Natural killer cell (primary cell): ENCODE results near the gene OTOR. TPM values are rescaled to one million over a fixed set of nuclear protein-coding genes. Genes with fewer than 3 reads are reported as not detected.

Source experiments
- ATAC-seq, 3 donors: fragments of 150-1000 bp in 2 of 3; fragments of 200-7000 bp in 1 of 3; cut with Tn5 transposase; 1 replicate in 1 of 3; 2 replicates in 2 of 3; pipeline ENCODE4 v1.10.0; 2021; ENCODE audit warnings: mild to moderate bottlenecking in 2 of 3, moderate library complexity in 2 of 3
- DNase-seq, 2 donors: peaks; one replicate each; pipeline versions ENCODE4 v3.0.0 to v3.0.0-alpha.2; 2013 to 2021; ENCODE audit warnings: mixed read lengths in 1 of 2
- H3K27ac ChIP-seq: one replicate; pipeline ENCODE4 v1.5.1; 2013; ENCODE audit warnings: mild to moderate bottlenecking, low read length
- H3K27me3 ChIP-seq: one replicate; pipeline ENCODE4 v1.6.1; 2013; ENCODE audit warnings: low read length; ENCODE audit not compliant: control insufficient read depth, insufficient read depth
- H3K36me3 ChIP-seq: one replicate; pipeline ENCODE4 v1.6.1; 2013; ENCODE audit warnings: low read length; ENCODE audit not compliant: control insufficient read depth, insufficient read depth
- H3K4me1 ChIP-seq: one replicate; pipeline ENCODE4 v1.6.1; 2013; ENCODE audit warnings: low read length; ENCODE audit not compliant: control insufficient read depth, insufficient read depth
- H3K4me3 ChIP-seq: one replicate; pipeline ENCODE4 v1.5.1; 2013; ENCODE audit warnings: low read length
- H3K9me3 ChIP-seq: one replicate; pipeline ENCODE4 v1.6.1; 2013; ENCODE audit warnings: low read length; ENCODE audit not compliant: control insufficient read depth, insufficient read depth
- H3K27ac Mint-ChIP-seq, 2 donors: one replicate each; pipeline ENCODE4 v1.8.0; 2022; ENCODE audit warnings: mild to moderate bottlenecking in 2 of 2, mixed read lengths in 2 of 2, moderate library complexity in 1 of 2
- H3K27me3 Mint-ChIP-seq, 2 donors: one replicate each; pipeline ENCODE4 v1.8.0; 2022; ENCODE audit warnings: low read depth in 2 of 2, mixed read lengths in 2 of 2
- H3K36me3 Mint-ChIP-seq: one replicate; pipeline ENCODE4 v1.8.0; 2022; ENCODE audit warnings: mixed read lengths
- H3K4me1 Mint-ChIP-seq, 2 donors: one replicate each; pipeline ENCODE4 v1.8.0; 2022; ENCODE audit warnings: mixed read lengths in 2 of 2
- H3K4me3 Mint-ChIP-seq: one replicate; pipeline ENCODE4 v1.8.0; 2022; ENCODE audit warnings: mild to moderate bottlenecking, moderate library complexity, mixed read lengths
- H3K9me3 Mint-ChIP-seq, 2 donors: one replicate each; pipeline ENCODE4 v1.8.0; 2022; ENCODE audit warnings: mixed read lengths in 2 of 2
- WGBS: methylation state at CpG from one replicate; pipeline ENCODE4 v1.1.7; 2013; ENCODE audit warnings: missing lambda C conversion rate; ENCODE audit not compliant: insufficient coverage; 5-methylcytosine and 5-hydroxymethylcytosine counted together
- intact Hi-C: fragments of 100-400 bp; cut with micrococcal nuclease; formaldehyde crosslinking; loops from one replicate; pipeline ENCODE4 v1.14.2; 2022
- total RNA-seq, 4 donors: library from RNA; stranded (reverse); fragments of 120-200 nt in 1 of 4; gene quantifications; one replicate each; pipeline versions ENCODE4 v1.2.3 to v1.2.4, GENCODE V29; 2013 to 2022
- TF ChIP-seq, protein P1 (sequence below): fragments of 200-600 bp; IDR thresholded peaks from one replicate; pipeline ENCODE4 v1.8.0; 2022; ENCODE audit warnings: antibody characterized with exemption

The OTOR gene
- total RNA-seq, 3 donors from 2014 or later (not counting 1 experiment from before 2014, with no cell fraction given), result not detected

DNA sequence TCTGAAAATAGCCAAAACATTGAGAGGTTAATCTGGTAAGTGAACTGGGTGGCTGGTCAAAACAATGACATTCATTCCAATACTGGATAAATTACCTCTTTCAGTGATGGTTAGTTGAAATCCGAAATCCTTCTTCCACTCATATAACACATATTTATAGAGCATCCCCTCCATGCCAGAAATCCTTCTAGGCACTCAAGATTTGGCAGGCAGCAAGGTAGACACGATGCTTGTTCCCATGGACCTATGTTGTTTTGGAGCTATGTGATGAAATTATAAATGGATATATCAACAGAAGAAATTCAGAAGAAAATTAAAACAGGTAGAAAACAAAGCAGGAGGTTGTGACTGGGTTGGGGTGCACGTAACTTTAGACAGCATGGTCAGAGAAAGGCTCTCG is 44.6 kb upstream of the OTOR start:
- peaks cover 8% of the 10 kb centered on the region in 2 donors for H3K4me1 Mint-ChIP-seq
- Histone ChIP-seq H3K4me3 (no peak overlapping the region), H3K4me1 (peaks cover 3% of the 10 kb centered on the region), H3K27me3 (no peaks in the 10 kb centered on the region), H3K27ac (no peak overlapping the region), H3K9me3 (peaks cover 4% of the 10 kb centered on the region), H3K36me3 (no peaks in the 10 kb centered on the region)
- WGBS, result 95% methylated on average over 4 of the region's 4 CpGs
- peaks cover 27 to 49% of the 10 kb centered on the region in 2 donors for H3K27me3 Mint-ChIP-seq
- ATAC-seq, result no peak
- no peak overlapping the region for H3K27ac Mint-ChIP-seq
- peaks cover 7% of the 10 kb centered on the region for H3K36me3 Mint-ChIP-seq
- DNase-seq, result no peak
- TF ChIP-seq, protein P1, sequence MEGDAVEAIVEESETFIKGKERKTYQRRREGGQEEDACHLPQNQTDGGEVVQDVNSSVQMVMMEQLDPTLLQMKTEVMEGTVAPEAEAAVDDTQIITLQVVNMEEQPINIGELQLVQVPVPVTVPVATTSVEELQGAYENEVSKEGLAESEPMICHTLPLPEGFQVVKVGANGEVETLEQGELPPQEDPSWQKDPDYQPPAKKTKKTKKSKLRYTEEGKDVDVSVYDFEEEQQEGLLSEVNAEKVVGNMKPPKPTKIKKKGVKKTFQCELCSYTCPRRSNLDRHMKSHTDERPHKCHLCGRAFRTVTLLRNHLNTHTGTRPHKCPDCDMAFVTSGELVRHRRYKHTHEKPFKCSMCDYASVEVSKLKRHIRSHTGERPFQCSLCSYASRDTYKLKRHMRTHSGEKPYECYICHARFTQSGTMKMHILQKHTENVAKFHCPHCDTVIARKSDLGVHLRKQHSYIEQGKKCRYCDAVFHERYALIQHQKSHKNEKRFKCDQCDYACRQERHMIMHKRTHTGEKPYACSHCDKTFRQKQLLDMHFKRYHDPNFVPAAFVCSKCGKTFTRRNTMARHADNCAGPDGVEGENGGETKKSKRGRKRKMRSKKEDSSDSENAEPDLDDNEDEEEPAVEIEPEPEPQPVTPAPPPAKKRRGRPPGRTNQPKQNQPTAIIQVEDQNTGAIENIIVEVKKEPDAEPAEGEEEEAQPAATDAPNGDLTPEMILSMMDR, result no peak
- no peak overlapping the region for H3K4me3 Mint-ChIP-seq
- no peaks in the 10 kb centered on the region for H3K9me3 Mint-ChIP-seq
- intact Hi-C loops, result loop anchor here (5.0 kb wide), 1 partner anchor 729 kb away; no protein-coding TSS in a partner anchor

DNA sequence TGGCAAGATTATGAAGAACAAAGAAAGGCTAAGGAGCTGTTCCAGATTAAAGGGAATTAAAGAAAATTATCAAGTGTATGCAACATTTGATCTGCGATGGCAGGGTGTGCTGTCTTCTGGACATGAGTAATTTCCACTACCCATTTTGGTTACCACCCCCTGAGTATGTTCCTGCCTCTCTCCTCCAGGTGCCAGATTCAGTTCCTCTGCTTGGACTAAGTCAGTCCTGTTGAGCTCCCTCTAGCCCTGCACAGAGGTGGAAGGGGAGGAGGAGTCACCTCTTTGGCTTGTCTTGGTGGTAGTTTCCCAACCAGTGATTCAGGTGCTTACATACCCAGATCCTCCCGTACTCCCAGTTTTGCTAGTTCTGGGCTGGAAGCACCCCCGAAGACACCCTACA is 40.5 kb upstream of the OTOR start:
- no peak for ATAC-seq
- H3K27ac Mint-ChIP-seq, result no peak overlapping the region
- Histone ChIP-seq H3K4me3 (no peak overlapping the region), H3K4me1 (peaks cover 12% of the 10 kb centered on the region), H3K9me3 (peaks cover 4% of the 10 kb centered on the region), H3K36me3 (no peaks in the 10 kb centered on the region), H3K27ac (no peak overlapping the region), H3K27me3 (no peaks in the 10 kb centered on the region)
- H3K36me3 Mint-ChIP-seq, result peaks cover 8% of the 10 kb centered on the region
- WGBS, result 87% methylated on average over 3 of the region's 3 CpGs
- peaks cover 17 to 20% of the 10 kb centered on the region in 2 donors for H3K4me1 Mint-ChIP-seq
- no peak for DNase-seq
- no peak overlapping the region for H3K4me3 Mint-ChIP-seq
- H3K27me3 Mint-ChIP-seq, result peaks cover 33 to 60% of the 10 kb centered on the region in 2 donors
- H3K9me3 Mint-ChIP-seq, result no peaks in the 10 kb centered on the region
- intact Hi-C loops, result no loop called here
- TF ChIP-seq, protein P1, result no peak

DNA sequence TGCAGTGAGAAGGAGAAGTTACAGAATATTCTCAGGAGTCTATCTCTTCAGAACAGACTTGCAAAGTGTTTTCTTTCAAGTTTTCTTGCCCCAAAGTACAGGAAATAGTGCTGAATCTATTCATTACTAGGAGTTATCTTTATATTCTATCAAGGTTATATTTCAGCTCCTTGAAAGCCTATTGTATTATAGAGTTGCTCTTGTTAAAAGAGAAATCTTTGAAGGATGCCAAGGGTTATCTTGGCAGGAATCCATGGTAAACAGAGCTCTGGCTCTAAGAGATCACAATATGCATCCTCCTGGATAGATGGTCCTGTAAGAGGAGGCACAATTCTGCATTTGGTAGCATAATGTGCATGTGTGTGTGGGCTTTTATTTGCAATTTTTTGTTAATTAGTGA is 39.6 kb upstream of the OTOR start:
- Histone ChIP-seq H3K27ac (no peak overlapping the region), H3K27me3 (no peaks in the 10 kb centered on the region), H3K4me1 (peaks cover 12% of the 10 kb centered on the region), H3K9me3 (peaks cover 4% of the 10 kb centered on the region), H3K36me3 (no peaks in the 10 kb centered on the region), H3K4me3 (no peak overlapping the region)
- intact Hi-C loops, result no loop called here
- Mint-ChIP-seq H3K4me3 (peak overlapping the region; percentile 25), H3K4me1 (peaks cover 17 to 20% of the 10 kb centered on the region in 2 donors), H3K27ac (no peak overlapping the region), H3K9me3 (no peaks in the 10 kb centered on the region), H3K36me3 (peaks cover 8% of the 10 kb centered on the region), H3K27me3 (peaks cover 33 to 58% of the 10 kb centered on the region in 2 donors)
- TF ChIP-seq, protein P1, result no peak
- DNase-seq, result no peak
- ATAC-seq, result no peak

DNA sequence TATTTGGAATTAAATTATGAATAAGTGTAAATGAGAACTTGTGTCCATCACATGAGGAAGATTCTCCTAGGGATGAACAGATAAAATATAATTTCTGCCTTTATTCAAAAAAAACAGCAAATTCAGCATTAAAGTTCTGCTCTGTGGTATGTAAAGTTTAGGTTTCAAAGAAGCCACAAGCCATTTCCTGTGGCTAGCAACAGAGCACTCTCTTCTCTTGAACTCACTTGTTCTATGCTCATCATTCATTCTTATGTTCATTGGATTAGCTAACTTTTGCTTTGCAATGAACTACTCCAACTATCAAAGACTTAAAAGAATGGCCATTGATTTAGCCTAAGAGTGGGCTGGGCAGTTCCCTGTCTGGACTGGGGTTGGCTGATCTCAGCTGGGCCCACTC is 39.1 kb upstream of the OTOR start:
- Mint-ChIP-seq H3K4me1 (peaks cover 17 to 20% of the 10 kb centered on the region in 2 donors), H3K36me3 (peaks cover 8% of the 10 kb centered on the region), H3K27ac (no peak overlapping the region), H3K27me3 (peaks cover 37 to 57% of the 10 kb centered on the region in 2 donors), H3K9me3 (no peaks in the 10 kb centered on the region), H3K4me3 (peak overlapping the region; percentile 21)
- peaks cover 12% of the 10 kb centered on the region for H3K4me1 ChIP-seq
- TF ChIP-seq, protein P1, result no peak
- no peak overlapping the region for H3K27ac ChIP-seq
- DNase-seq (peak in 1 of 2 donors; percentile 58), ATAC-seq (peak; percentile 40 to 87 (median 48))
- intact Hi-C loops, result no loop called here
- H3K27me3 ChIP-seq, result no peaks in the 10 kb centered on the region
- no peaks in the 10 kb centered on the region for H3K36me3 ChIP-seq
- H3K9me3 ChIP-seq, result peaks cover 4% of the 10 kb centered on the region
- no peak overlapping the region for H3K4me3 ChIP-seq
